Frontal cortex (tissue), 4 donors: ENCODE results near the gene NOP14. TPM values are rescaled to one million over a fixed set of nuclear protein-coding genes. Genes with fewer than 3 reads are reported as not detected.
"Not testable (repeated sequence)": the region's sequence is repeated elsewhere in the genome, so short reads cannot be mapped to it uniquely, and the experiment has no call there.

Experiments used
- DNase-seq, 2 donors: peaks; one replicate each; pipeline ENCODE4 v3.0.0; 2012; ENCODE audit warnings: low spot score in 2 of 2
- FAIRE-seq: peaks from 2 replicates; lab custom pipeline; 2012; peaks lifted over from hg19 to GRCh38; lab: Jason Lieb, UNC
- total RNA-seq: library from RNA; depleted of rRNA; stranded (reverse); fragments of >200 nt; gene quantifications from one replicate; pipeline ENCODE4 v1.2.3, GENCODE V29; 2014
- donor health status: control.
- donor health status: control.
- donor health status: control.

Gene NOP14
- total RNA-seq, 1 donor from 2014 or later: 6.1 TPM

DNA sequence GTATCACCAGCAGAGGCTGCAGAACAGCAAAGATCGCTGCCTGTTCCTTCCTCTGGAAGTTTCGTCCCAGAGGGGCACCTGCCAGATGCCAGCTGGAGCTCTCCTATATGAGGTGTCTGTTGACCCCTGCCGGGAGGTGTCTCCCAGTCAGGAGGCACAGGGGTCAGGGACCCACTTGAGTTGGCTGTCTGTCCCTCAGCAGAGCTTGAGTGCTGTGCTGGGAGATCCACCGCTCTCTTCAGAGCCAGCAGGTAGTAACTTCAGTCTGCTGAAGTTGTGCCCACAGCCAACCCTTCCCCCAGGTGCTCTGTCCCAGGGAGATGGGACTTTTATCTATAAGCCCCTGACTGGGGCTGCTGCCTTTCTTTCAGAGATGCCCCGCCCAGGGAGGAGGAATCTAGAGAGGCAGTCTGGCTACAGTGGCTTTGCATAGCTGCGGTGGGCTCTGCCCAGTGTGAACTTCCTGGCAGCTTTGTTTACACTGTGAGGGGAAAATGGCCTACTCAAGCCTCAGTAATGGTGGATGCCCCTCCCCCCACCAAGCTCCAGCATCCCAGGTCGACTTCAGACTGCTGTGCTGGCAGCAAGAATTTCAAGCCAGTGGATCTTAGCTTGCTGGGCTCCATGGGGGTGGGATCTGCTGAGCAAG is 40.6 kb downstream of the NOP14 start:
- not testable (repeated sequence) for FAIRE-seq, DNase-seq

DNA sequence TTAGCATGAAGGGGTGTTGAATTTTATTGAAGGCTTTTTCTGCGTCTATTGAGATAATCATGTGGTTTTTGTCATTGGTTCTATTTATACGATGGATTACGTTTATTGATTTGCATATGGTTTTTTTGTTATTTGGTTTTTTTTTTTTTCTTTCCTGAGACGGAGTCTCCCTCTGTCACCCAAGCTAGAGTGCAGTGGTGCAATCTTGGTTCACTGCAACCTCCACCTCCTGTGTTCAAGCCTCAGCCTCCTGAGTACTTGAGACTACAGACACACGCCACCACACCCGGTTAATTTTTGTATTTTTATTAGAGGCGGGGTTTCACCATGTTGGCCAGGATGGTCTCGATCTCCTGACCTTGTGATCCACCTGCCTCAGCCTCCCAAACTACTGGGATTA is 44.5 kb downstream of the NOP14 start:
- not testable (repeated sequence) for FAIRE-seq

DNA sequence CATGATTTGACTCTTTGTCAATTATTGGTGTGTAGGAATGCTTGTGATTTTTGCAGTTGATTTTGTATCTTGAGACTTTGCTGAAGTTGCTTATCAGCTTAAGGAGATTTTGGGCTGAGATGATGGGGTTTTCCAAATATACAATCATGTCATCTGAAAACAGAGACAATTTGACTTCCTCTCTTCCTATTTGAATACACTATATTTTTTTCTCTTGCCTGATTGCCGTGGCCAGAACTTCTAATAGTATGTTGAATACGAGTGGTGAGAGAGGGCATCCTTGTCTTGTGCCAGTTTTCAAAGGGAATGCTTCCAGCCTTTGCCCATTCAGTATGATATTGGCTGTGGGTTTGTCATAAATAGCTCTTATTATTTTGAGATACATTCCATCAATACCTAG is 44.9 kb downstream of the NOP14 start:
- DNase-seq, FAIRE-seq: not testable (repeated sequence)

More for the DNA sequence above, 44.5 kb downstream of the NOP14 start:
- DNase-seq: not testable (repeated sequence)

DNA sequence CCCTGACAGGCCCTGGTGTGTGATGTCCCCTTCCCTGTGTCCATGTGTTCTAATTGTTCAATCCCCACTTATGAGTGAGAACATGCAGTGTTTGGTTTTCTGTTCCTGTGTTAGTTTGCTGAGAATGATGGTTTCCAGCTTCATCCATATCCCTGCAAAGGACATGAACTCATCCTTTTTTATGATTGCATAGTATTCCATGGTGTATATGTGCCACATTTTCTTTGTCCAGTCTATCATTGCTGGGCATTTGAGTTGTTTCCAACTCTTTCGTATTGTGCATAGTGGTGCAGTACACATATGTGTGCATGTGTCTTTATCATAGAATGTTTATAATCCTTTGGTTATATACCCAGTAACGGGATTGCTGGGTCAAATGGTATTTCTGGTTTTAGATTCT is 46.5 kb downstream of the NOP14 start:
- FAIRE-seq, DNase-seq: not testable (repeated sequence)

DNA sequence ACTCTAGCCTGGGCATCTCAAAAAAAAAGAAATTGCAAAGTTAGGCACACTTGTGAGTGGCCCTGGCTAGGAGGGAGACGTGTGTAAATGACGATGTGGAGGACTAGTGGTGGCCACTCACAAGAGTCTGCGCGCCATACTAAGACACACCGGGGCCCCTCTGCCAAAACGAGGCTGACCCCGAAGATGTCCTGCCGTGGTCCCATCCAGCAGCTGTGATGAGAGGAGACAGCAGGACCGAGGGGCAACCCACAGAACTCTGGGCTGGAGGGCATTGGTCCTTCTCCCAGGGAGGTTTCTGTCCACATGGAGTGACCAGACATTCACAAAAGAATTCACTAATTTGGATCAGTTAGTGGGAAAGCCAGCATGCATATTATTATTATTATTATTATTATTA is 47.4 kb downstream of the NOP14 start:
- DNase-seq (no peak), FAIRE-seq (no peak)

DNA sequence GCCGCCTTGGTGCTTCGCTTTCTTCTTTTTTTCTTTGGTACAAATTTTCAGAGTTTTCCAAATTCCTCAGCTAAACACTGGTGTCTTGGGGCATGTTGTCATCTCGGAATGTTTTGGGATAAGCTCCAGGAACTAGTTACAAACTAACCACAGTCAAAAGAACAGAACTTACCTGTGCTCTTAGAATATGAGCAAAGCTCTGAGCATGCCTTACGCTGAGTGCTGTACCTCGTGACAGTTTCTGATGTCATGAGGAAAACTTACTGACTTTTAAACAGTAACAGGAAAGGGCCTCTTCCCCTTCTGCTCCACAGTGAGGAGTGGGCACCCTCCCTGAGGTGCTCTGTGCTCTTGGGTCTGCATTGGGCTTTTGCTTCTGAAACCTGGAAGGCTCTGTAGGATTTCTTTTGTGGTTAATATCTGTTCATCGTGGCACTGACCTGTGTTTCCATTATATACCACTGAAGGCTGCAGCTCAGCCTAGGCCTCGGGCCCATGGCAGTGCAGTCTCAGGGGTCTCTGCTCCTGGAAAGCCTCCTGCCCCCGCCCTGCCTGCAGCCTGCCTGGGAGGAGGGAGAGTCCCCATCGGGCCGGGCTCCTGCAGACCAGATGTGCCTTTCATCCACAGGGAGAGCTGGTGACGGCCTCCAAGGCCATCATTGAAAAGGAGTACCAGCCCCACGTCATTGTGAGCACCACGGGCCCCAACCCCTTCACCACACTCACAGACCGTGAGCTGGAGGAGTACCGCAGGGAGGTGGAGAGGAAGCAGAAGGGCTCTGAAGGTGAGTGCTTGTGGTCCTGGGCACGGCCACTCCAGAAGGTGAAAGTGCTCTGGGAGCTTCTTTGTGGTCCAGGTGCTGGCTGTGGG is 48.7 kb downstream of the NOP14 start:
- no peak for FAIRE-seq
- no peak for DNase-seq

DNA sequence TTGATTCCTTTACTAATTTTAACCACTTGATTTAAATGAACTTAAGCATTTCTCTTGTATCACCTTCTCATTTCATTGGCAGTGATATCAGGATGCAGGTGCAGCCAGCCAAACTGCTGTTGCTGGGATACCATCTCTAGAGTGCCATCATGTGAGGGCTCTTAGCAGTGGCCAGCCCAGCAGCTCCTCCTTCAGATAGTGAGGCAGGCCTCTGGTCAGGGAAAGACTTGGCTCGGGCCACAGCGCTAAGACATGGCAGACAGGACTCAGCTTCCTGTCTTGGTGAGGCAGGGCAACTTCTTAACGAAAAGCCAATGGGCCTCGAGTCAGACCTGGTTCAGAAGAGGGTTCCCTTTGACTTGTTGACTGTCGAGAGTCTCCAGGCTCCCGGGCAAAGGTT is 50.0 kb downstream of the NOP14 start:
- FAIRE-seq (no peak), DNase-seq (no peak)

DNA sequence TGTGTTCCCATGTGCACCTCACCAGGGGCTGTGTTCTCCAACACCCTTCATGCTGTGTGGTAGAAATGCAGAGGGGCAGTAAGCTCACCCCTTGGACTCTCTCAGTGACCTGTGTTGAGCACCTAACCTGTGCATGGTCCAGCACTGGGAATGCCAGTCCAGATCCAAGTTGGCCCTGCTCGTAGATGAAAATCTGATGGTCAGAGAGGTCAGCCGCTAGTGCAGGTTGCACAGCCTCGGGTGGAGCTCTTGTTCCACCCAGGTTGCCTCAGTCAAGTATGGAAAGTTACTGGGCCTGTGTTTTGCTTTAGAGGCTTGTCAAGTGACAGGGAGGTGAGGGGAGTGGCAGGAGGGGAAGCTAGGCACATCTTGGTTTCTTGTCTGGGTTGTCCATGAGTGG is 51.3 kb downstream of the NOP14 start:
- FAIRE-seq: no peak
- no peak for DNase-seq

DNA sequence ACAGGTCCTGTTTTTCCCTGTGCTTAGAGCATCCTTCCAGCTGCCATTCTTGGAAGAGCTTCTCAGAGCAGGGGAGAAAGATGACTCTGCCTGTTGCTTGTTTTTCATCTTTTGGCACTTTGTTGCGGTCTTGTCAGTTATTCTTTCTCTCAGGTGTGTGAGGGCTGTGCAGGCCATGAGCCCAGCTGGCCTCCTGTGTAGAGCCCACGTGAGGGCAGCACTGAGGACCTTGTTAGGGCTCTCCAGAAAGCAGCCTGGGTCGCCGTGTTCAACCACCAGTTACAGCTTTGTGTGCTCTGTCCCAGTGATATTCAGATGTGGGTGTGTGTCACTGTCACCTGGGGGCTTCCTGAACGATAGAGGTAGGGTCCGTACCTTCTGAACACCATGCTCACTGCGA is 52.8 kb downstream of the NOP14 start:
- FAIRE-seq (no peak), DNase-seq (no peak)

DNA sequence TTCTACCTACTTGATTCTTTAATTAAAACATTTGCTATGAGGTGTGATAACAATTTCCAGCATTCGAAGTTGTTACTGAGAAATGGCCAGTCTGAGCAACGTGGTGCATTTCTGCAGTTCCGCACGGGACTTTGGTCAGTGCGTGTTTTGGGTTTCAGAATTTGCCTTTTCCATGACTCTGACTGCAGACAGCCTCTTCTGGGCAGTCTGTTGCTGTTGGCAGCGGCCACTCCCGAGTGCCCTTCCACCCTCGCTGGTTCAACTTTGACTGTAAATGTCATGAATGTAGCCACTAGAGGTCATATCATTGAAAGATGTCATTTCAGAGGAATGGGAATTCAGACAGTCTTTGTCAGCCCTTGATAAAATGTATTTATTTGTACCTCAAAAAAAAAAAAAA is 53.6 kb downstream of the NOP14 start:
- DNase-seq (no peak), FAIRE-seq (no peak)

DNA sequence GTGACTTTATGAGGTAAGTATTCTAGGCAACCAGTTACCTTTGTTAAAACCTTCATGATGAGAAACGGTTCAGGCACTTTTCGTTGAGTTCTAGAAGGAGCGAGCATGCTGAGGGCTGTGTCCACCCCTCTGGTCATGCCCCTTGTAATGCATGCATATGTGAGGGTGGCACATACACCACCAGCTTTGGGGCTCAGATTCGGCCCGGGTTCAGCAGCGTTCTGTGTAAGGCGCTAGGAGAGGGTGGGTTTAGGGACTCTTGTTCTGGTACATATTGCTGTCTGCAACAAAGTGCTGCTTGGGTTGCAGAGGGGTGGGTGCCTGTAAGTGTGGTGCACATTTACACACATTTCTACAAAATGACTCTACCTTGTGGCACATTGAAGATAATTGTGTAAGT is 54.5 kb downstream of the NOP14 start:
- DNase-seq: no peak

DNA sequence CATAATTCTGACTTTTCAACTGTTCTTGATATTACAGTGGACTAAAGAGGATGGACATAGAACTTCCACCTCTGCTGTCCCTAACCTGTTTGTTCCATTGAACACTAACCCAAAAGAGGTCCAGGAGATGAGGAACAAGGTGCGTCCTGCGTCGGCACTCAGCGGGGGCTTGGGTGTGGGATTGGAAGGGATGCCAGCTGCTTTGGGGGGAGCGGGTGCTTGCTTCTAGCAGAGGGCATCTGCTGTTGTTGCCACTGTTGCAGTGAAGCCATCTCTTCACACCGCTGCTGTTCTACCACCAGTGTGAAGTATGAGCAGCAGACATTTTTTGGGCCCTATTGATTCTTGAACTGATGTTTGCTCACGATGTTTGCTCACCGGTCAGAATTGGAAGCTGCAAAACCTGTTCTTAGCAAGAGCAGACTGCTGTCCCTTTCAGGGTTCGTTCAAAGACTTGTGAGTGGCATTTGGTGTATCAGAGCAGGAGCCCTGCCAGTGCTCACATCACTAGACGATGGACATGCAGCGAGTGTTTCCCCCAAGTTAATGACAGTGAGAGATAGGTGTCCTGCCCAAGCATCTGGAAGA is 55.4 kb downstream of the NOP14 start:
- DNase-seq (no peak), FAIRE-seq (no peak)

More for the DNA sequence above, 54.5 kb downstream of the NOP14 start:
- no peak for FAIRE-seq

DNA sequence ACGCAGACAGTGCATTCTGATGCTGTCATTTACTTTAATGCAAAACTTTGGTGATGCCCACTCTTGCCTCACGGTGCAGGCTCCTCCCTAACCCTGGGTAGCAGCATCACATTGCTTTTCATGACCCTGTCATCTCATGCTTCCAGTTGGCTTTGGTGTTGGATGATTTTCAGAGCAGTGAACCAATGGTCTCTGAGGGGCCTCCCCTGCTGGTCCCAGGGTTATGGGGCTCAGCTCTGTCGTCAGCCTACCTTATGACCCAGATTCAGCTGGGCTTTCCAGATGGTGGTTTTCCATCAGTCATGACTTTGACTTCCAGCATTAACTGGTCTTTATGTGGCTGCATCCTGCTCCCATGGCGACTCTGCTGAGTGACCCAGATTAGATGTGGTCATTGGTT is 56.0 kb downstream of the NOP14 start:
- DNase-seq: no peak
- FAIRE-seq: no peak

DNA sequence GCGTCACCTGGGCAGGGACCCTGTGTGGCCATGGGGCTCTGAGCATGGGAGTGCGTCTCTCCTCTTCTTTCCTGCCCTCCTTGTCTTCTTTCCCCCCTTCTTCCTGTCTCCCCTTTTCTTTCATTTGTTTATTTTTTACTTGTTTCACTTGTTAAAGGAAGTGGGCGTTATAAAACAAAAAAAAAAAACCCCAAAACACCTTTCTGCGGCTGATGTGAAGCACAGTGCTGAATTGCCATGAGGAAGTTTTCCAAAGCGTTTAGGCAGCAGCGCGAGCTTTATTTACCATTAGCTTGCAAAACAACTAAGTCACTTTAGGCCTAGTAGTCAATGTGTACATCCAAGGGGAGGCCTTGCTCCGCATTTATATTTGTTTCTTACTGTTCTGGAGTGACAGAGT is 57.0 kb downstream of the NOP14 start:
- FAIRE-seq (no peak), DNase-seq (no peak)

DNA sequence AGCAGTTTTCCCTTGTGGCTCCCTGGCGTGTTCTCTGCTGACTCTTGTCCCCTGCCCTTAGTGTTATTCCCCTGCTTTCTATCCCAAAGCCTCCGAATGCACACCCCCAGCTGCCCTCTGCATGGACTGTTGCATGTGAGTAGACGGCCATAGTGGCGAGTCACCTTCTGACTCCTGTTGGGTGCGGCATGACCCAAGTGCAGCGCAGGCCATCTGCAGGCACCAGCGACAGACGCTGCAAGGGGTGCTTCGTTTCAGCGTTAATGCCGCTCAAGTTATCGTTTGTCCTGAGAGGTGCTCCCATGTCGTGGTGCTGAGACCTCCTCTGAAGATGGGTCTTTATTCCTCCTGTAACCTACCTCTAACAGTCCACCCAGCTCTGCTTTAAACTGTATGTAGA is 57.7 kb downstream of the NOP14 start:
- FAIRE-seq (no peak), DNase-seq (no peak)

DNA sequence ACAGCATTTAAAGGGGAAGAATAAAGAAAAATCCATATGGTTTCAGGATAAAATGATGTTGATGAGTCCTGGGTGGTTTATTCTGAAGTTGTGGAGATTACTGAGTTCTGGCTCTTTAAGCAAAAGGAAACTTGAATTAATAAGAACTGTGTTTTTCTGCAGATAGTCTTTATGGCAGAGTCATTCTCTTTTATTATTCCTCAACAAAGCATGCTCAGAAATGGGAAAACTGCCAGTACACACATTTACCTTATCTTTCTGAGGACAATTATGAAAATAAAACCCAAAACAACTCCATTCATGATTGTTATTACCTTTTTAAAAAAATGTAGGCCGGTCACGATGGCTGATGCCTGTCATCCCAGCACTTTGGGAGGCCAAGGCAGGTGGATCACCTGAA is 61.1 kb downstream of the NOP14 start:
- DNase-seq: no peak
- no peak for FAIRE-seq

DNA sequence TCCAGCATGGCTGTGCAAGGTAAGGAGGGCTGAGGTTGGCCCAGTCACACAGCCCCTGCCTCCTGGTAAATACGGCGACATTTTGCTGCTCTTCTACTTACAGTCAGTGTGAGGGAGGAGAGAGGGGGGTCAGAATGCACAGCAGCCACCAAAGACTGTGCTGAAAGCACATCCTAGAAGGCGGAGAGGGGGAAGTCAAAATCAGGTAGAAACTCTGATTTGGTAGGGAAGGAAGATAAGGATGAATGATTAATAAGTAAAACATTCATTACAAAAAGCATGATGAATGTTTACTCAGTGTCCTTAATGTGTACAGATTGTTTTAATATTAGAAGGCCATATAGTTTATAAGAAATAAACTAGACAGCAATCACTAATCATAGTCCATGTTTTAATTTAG is 62.0 kb downstream of the NOP14 start:
- DNase-seq: no peak
- no peak for FAIRE-seq

DNA sequence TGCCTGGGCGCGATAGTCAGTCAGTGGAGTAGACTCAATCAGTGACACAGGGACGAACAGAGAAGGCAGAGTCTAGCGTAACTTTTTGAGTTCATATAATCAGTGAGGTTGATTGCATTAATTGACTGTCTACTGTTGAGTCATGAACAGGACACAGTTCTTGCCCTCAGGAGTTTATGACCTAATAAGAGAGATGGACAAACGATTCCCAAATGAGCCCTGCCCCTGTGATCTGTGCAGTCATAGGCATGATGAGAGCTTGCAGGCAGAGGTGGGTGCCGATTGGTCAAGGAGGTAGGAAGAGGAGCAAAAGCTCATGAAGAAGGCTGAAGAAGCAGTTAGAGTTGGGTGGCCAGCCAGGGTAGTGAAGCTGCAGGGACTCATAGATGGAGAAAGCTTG is 62.5 kb downstream of the NOP14 start:
- no peak for FAIRE-seq
- no peak for DNase-seq

DNA sequence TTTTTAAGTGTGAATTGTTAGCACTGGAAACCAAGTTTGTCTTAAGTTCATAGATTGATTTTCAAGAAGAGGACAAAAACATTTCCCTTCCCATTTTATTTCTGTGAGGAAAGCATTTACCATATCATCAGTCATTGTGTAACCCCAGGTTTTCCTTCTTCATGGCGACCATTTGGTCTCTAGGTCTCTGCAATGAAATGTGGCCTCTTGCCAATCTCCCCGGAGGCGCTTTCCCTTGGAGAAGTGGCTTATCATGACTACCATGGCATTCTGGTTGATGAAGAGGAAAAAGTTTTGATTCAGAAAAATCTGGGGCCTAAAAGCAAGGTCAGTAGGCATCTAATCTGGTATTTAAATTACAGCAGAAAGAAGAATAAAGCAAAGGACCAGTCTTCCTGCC is 65.2 kb downstream of the NOP14 start:
- FAIRE-seq: no peak

DNA sequence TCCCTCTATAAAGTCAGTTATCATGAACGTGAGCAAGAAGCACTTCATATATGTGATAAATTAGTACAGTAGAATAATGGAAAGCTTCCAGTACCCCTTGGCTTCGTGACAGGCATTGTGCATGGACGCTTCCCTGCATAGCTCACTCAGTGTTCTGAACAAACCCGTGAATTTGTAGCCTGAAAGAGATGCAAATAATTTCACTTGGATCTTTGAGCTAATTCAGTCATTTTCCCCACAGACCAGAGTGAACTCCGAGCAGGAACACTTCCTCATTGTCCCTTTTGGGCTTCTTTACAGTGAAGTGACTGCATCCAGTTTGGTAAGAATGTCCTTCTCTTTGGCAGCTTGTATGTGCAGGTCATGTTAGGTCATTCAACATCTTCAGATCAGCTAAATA is 69.4 kb downstream of the NOP14 start:
- no peak for FAIRE-seq
- DNase-seq: peak in 1 of 2 donors; percentile 32

More for the DNA sequence above, 65.2 kb downstream of the NOP14 start:
- DNase-seq: no peak

DNA sequence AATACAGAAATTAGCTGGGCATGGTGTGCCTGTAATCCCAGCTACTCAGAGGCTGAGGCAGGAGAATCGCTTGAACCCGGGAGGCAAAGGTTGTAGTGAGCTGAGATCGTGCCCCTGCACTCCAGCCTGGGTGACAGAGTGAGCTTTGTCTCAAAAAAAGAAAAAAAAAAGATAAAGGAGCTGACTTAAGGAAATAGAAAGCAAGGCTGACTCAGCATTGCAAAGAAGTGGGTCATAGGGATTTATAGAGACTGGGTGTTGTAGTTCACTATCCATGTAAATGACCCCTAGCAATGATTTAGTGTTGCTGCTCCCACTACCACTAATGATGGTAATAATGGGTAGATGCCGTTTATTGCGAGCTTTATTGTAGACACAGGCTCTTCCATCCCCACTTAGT is 71.9 kb downstream of the NOP14 start:
- DNase-seq (no peak), FAIRE-seq (no peak)
